MV-4-11 (cell line): Measurements from ENCODE around the gene IPO4.
"Not testable (repeated sequence)": the region's sequence is repeated elsewhere in the genome, so short reads cannot be mapped to it uniquely, and the experiment has no call there.

Experiments used
- DNase-seq: peaks from one replicate; lab custom pipeline; 2025; lab: John Stamatoyannopoulos, UW

Gene IPO4

DNA sequence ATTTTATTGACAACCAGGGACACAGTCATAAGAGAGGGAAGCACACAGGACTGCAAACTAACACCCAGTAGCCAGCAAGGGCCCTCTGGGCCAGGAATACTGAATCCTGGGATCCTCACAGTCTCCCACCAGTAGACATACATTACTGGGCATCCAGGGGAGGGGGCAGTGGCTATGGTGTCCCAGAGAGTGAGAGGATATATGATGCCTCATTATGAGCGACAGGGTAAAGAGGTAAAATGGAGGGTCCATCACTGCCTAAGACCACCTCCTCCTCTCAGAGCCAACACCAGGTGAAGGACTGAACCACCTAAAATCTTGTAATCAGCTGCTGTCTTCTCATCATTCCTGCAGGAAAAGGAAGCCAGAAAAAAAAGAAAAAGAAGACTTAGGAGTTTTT, 28.3 kb upstream of the IPO4 start:
- DNase-seq: not testable (repeated sequence)

DNA sequence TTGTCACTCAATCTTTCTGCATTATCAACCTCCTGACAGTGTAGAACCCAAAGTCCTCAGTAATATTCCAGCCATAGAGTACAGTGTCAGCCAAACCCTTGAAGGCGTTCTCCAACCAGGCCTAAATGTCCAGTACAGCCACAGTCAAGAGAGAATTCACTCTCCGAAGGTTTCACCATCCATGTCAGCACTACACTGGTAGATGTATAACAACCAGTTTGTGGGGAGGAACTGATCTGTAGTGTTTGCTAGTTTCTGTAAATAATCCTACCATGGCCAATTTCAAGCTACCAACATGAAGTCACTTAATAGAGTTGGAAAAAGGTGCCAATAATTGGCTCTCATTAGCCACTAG, 27.7 kb upstream of the IPO4 start:
- no peak for DNase-seq

DNA sequence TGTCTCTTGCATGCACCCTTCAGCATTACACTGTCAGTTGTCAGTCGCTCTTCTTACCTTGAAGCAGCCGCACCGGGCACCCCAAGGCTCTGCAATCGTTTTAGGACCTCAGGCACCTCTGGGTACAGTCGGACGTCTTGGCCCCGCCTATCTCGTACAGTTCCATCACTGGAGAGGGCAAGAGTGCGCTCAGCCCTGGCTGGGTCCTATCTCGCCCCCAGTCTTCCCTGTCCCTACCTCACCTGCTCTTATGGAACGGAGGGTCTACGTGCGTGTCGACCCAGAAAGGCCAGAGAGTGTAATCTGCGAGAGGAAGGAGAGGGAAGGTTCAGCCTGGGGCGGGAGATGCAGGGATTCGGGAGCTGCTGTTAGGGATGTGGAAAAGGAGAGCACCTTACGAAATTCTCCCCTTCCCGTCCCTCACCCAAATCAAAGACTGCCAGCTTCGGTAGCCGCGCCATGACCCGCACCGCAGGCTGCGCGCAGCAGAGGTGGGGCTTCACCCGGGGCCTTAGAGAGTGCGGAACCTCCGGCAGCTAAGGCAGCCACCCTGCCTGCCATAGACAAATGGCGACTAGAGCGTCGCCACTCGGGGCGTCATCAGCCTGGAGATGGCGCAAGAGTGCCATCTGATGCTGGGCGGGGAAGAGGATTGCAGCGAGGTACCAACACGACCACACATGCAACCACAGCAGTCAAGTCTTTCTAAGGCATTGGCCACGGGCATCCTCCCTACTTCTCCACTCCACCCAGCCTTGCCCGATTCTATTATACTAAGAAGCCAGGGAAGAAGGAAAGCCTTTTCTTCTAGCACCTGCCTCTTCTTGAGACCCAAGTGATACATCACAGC, 27.1 kb upstream of the IPO4 start, which contains the start of gene MDP1:
TSS of gene MDP1 (minus strand) at position 572 of the 850 bp plus-strand sequence. CDS start at position 461, 111 bp downstream.
- DNase-seq: peak; percentile 95

DNA sequence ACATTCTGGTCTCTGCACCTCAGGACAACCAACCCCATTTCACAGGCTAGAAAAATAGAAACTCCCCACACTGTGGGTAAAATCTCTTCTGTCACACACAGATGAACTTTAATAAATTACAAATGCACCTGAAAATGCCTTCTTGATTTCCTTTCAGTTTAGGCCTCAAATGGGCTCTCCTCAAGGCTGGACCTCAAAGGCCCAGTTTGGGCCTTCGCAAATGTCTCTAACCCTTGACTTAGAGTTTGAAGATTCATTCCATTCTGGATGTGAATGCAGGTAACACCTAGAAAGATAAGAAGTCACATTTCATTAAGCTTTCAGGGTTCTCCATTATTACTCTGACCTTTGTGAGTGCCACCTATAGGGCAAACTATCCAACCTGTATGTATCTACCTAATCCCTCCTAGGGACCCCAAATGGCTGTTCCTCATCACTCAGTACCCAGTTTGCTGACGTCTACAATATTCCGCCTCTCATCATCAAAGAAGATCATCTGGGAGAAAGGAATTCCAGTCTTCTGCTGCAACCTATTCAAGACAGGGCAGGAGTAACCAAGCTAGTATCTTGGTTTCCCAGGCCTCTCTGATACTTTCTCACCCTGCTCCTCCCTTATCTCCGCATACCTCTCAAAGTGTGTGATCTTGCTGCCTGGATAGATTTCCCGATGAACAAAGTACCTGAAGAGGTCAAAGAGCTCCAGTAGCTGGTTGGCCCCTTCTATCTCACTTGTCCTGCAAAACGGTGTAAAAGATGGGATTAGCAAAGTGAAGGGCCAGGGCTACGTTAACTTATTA, 25.4 kb upstream of the IPO4 start:
- DNase-seq: no peak

DNA sequence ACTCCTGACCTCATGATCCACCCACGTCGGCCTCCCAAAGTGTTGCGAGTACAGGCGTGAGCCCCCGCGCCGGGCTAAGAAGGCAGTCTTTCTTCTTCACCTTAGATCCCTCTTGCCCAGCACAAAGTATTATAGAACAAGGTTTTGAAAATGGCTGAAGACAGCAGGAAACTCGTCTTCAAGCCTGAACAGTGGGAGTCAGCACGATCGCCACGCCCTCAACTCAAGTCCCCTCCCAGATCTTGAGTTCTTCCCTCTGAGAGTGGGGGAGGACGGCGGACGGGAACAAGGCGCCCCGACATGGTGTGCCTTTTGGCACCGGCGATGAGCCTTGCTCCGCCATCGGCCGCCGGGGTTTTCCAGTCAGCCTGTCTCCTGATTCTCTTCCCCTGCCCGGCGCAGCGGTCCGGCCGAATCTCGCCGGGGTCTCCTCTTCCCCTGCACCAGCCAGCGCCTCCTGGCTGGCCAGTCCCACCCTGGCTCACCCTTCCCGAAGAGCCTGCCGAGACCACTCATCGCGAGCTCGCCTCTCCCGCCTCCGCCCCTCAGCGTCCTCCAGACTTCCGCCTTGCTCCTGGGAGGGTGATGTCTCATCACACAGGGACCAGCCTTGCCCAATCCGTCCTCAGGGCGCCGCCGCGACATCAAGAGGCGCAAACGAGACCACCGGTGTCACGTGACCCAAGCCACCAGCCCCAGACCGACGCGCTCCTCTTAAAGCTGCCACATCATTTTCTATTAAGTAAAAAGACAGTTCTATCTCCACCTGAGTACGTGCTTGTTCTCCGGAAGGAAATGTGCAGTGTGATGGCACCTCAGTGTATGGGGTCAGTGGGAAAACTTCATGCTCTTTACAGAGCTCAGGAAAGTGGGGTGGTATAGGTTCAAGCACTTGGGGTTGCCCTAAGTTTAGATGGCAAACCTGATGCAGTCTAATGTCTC, 24.6 kb upstream of the IPO4 start, which contains the start of gene CHMP4A:
TSS of gene CHMP4A (minus strand) at position 565 of the 942 bp plus-strand sequence. CDS start at position 516, 49 bp downstream.
- DNase-seq: peak; percentile 98

- no peak for DNase-seq
These were observed 22.7 kb upstream of the IPO4 start for GRCh38 chr14:24211311-24211710.

DNA sequence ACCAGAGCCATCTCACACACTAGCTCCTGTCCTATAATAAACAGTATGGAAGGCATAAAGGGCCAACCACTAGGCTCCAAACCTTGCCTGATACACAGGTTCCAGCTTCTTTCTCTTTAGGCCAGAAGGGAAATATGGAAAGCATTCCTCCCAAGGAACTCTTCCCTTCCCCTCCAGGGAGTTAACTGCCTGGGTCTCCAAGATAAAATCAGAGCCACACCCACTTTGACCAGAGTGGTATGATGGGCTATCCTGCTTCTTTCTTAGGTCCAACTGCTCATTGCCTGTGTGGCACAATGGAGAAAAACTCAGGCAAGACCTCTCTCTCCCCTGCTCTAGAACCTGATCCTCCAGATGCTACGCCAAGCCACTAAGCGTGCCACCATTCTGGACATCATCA, 19.0 kb upstream of the IPO4 start:
- DNase-seq: no peak

DNA sequence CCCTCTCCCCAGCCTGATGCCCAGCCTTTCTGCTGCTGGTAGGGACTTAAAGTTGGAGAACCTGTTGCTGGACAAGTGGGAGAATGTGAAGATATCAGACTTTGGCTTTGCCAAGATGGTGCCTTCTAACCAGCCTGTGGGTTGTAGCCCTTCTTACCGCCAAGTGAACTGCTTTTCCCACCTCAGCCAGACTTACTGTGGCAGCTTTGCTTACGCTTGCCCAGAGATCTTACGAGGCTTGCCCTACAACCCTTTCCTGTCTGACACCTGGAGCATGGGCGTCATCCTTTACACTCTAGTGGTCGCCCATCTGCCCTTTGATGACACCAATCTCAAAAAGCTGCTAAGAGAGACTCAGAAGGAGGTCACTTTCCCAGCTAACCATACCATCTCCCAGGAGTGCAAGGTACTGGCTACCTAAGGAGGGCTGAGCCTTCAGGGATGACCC, 18.5 kb upstream of the IPO4 start:
- DNase-seq: no peak

DNA sequence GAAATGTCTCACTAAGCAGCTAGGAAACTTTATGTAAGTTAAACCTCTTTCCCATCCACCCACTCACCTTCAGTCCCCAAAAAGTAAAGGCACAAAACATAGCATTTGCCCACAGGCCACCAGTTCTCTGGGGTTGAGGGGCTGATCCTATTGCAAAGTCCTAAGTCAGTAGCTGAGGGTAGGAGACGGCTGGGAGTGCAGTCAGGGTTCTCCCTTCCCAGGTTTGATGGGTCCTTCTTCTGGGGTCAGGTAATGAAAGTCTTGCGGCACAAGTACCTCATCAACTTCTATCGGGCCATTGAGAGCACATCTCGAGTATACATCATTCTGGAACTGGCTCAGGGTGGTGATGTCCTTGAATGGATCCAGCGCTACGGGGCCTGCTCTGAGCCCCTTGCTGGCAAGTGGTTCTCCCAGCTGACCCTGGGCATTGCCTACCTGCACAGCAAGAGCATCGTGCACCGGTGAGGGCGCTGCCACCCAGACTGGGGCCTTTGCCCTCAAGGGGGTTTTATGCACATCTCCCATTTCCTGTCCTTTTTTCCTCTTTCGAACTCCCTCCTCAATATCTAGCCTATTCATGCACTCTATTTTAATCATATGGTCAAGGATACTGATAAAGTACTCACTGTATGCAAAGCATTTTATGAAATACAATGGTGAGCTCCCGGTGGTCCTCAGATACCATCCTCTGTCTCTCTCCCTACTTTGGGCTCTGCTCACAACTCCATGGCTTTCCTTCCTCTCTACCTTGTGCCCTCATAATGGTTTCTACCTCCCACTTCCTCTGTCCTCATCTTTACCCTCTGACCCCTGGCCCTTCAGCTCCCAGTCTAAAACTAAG, 17.9 kb upstream of the IPO4 start:
- no peak for DNase-seq

DNA sequence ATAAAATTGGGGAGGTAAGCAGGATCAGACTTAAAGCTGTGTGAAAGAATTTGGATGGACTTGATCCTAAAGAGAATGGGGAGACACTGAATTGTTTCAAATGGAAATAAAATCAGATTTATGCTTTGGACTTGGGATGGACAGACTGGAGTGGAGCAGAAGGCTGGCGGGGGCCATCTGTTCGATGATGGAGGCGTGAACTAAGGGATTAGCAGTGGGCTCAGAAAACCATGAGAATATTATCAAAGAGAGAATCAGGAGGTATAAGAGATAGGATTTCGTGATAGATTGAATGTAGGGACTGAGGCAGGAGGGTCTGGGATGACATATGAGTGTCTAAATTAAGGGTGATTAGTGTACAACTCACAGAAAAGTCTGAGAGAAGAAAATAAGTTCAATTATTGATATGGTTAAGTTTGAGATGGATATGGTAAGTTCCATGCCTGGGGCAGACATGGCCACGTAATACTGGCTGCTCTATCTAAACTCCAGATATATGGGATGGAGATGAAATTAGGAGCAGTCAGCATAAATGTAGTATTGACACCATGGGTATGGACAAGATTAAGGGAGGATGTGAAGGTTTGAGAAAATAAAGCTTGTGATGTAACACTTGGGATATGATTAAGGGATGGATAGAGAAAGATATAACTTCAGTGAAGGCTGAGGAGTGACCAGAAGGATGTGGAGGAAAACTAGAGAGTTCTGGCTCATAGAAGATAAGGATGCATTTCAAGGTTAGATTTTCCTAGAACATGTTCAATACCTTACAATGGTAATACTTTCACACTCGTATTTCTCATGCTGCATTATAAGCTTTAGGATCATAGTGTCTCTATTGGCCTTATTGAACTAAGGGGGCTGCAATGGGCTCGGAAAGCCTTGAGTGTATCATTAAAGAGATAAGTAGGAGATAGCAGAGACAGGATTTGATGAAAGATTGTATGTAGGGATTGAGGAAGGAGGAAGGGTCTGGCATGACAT, 15.8 kb upstream of the IPO4 start:
- no peak for DNase-seq

DNA sequence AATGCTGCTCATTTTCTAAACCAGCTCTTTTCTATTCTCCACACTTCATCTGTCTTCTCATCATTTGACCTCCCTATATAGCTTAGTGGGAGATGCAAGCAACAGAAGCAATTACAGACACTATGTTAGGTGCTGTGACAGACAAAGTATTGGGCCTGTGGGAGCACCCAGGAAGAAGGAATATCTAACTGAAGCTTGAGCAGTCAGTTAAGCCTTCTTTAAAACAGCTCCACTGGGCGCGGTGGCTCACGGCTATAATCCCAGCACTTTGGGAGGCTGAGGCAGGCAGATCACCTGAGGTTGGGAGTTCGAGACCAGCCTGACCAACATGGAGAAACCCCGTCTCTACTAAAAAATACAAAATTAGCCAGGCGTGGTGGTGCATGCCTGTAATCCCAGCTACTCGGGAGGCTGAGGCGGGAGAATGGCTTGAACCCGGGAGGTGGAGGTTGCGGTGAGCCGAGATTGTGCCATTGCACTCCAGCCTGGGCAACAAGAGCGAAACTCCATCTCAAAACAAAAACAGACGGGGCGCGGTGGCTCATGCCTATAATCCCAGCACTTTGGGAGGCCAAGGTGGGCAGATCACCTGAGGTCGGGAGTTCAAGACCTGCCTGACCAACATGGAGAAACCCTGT, 14.8 kb upstream of the IPO4 start:
- DNase-seq: not testable (repeated sequence)

DNA sequence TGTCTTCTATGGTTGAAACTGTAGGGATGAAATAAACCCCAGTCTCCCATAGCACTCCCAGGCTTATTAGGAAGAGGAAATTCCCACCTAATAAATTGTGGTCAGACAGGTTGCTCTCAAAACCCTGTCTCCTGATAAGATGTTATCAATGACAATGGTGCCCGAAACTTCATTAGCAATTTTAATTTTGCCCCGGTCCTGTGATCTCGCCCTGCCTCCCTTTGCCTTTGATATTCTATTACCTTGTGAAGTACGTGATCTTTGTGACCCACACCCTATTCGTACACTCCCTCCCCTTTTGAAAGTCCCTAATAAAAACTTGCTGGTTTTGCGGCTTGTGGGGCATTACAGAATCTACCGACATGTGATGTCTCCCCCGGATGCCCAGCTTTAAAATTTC, 13.9 kb upstream of the IPO4 start:
- not testable (repeated sequence) for DNase-seq

DNA sequence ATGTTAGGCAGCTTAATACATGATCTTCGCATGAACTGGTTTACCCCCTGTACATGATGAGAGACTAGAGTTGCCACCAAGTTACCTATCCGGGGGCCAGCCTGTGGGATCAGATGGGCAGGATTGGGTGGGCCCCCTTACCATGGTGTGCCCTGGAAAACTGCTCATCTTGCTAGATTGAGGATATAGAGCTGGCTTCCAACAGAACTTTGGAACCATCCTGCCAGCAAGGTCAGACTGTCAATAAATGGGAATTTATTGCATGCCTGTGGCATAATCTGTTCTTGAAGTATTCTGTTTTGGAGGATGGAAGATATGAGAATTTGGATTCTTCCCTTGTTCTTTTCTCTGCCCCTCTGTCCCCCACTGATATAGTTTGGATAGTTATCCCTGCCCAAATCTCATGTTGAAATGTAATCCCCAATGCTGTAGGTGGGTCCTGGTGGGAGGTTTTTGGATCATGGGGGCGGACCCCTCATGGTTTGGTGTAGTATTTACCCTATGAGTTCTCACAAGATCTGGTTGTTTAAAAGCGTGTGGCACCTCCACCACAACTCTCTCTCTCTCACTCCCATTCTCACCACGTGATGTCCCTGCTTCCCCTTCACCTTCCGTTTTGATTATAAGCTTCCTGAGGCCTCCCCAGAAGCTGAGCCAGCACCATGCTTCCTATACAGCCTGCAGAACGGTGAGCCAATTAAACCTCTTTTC, 10.4 kb upstream of the IPO4 start:
- no peak for DNase-seq

DNA sequence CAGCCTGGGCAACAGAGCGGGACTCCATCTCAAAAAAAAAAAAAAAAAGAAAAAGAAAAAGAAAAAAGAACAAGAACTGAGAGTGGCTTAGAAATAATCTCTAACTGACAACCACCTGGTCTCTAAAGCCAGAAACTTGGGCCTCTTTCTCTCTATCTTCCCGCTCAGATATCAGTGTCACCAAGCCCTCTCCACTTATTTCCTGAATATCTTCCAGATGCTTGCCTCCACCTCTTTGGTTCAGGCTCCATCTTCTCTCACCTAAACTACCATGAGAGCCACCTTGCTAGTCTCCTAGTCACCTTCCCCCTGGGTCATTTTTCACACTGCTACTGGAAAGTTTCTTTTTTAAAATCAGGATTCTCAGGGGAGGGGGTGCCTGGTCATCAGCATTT, 8.4 kb upstream of the IPO4 start:
- DNase-seq: no peak

- peak; percentile 41 for DNase-seq
These were observed 7.7 kb upstream of the IPO4 start for GRCh38 chr14:24196071-24197055.

GRCh38 chr14:24195186-24196070, 6.8 kb upstream of the IPO4 start, which contains the start of gene TM9SF1:
TM9SF1 (minus strand) TSS chr14:24195441; CDS start chr14:24195019, 422 bp downstream.
- DNase-seq: peak; percentile 75
